Mucosa of stomach (tissue), 1 donor: ENCODE data around the gene TRDMT1.
A peak's percentile ranks its signal among the peaks of the same experiment; 100 is the strongest.

Source experiments
- H3K27me3 ChIP-seq: one replicate; pipeline ENCODE4 v1.7.0; 2013; ENCODE audit warnings: mild to moderate bottlenecking, low read length; ENCODE audit not compliant: control insufficient read depth, insufficient read depth
- H3K36me3 ChIP-seq: one replicate; pipeline ENCODE4 v1.7.0; 2013; ENCODE audit warnings: low read length; ENCODE audit not compliant: control insufficient read depth, insufficient read depth
- H3K4me1 ChIP-seq: one replicate; pipeline ENCODE4 v1.7.0; 2013; ENCODE audit warnings: mild to moderate bottlenecking, low read length; ENCODE audit not compliant: control insufficient read depth, insufficient read depth
- H3K4me3 ChIP-seq: one replicate; pipeline ENCODE4 v1.7.0; 2013; ENCODE audit warnings: low read length
- H3K9ac ChIP-seq: one replicate; pipeline ENCODE4 v1.7.0; 2013; ENCODE audit warnings: mild to moderate bottlenecking, low read length, moderate library complexity
- H3K9me3 ChIP-seq: one replicate; pipeline ENCODE4 v1.7.0; 2013; ENCODE audit warnings: mild to moderate bottlenecking, low read length, moderate library complexity; ENCODE audit not compliant: control insufficient read depth
- donor health status: Pancreatic carcinoma.

The TRDMT1 gene

GRCh38 chr10:17228091-17229015 is 26.9 kb upstream of the TRDMT1 start, which contains the start of gene VIM:
TSS of gene VIM (plus strand) at chr10:17228241. CDS start at chr10:17229423, 1,182 bp downstream.
- no peak within 1 kb of the TSS for H3K4me3 ChIP-seq
- peak within 1 kb of the TSS; percentile 77 for H3K9ac ChIP-seq
- peaks cover 24% of the 10 kb centered on the region for H3K4me1 ChIP-seq
- H3K9me3 ChIP-seq: no peaks in the 10 kb centered on the region
- H3K27me3 ChIP-seq: peaks cover 48% of the 10 kb centered on the region
- H3K36me3 ChIP-seq: peaks cover 6% of the 10 kb centered on the region

DNA sequence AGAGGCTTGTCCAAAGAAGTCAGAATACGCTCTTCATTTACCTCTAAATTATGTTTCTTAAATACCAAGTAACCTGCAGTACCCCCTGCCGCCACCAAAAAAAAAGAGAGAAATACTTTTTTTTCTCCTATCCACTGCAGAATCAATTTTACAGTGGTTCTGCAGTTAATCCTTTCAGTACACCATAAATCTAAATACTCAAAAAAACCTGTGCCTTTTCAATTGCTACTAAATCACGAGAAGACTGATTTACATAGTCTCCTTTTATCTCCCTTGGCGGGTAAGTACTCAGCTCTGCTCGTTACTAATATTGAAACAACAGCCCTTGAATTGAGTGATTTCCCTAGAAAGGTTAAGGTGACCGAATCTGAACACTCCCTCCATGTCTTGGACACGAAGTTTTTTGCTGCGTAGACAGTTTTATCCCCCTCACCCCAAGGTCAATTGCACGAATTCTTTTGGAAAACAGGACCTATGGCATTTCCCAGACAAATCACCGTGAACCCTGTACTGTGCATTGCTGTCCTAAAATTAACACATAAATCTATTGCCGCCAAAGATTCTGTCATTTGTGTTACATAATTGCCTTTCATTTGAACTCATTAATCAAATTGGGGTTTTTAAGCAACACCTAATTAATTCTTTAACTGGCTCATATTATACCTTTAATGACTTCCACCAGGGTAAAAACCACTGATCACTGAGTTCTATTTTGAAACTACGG is 26.1 kb upstream of the TRDMT1 start:
- peaks cover 24% of the 10 kb centered on the region for H3K4me1 ChIP-seq

DNA sequence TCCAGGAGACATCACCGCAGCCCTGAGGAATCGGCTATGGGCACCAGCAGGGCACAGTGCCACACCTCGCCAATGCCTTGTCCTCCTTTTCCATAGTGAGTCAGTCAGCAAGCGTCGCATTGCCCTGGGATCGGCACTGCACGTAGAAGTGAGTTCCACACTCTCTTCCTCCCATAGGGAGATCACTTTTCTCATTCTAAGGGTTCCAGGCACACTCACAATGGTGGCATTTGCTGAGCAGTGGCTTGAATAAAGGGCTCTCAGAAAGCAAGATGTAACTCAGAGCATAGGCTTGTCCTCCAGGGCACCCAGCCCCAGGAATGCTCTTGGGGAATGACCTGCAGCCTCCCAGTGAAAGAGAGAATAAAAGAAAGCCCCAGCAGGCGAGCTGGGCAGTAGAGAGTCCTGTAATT is 25.4 kb upstream of the TRDMT1 start:
- peaks cover 42% of the 10 kb centered on the region for H3K27me3 ChIP-seq
- H3K9ac ChIP-seq: no peak overlapping the region
- peaks cover 24% of the 10 kb centered on the region for H3K4me1 ChIP-seq
- H3K4me3 ChIP-seq: no peak overlapping the region
- H3K9me3 ChIP-seq: no peaks in the 10 kb centered on the region
- peaks cover 2% of the 10 kb centered on the region for H3K36me3 ChIP-seq

More for the DNA sequence above, 26.1 kb upstream of the TRDMT1 start:
- H3K9ac ChIP-seq: peak overlapping the region; percentile 69
- H3K27me3 ChIP-seq: peaks cover 48% of the 10 kb centered on the region
- H3K9me3 ChIP-seq: no peaks in the 10 kb centered on the region
- peaks cover 6% of the 10 kb centered on the region for H3K36me3 ChIP-seq
- no peak overlapping the region for H3K4me3 ChIP-seq

DNA sequence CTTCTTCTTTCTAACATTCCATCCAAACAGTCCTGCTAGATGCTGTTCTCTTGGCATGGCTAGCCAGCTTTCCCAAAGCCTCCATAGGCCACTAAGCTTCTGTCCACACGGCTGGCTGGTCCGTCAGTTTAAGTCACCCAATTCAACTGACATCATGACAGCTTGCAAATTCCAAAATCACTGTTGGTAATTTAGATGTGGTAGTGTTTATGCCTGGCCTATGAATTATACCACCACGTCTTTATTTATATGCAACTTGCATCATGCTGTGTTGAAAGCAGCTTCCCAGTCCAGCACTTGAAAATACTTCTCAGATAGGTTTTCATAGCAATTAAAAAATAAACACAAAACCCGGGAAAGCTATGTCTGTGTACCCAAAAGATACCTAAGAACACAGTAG is 24.3 kb upstream of the TRDMT1 start:
- peaks cover 24% of the 10 kb centered on the region for H3K4me1 ChIP-seq

GRCh38 chr10:17222329-17222728 is 20.9 kb upstream of the TRDMT1 start:
- H3K27me3 ChIP-seq: peaks cover 11% of the 10 kb centered on the region
- no peak overlapping the region for H3K9ac ChIP-seq
- no peaks in the 10 kb centered on the region for H3K36me3 ChIP-seq
- peaks cover 5% of the 10 kb centered on the region for H3K4me1 ChIP-seq
- H3K9me3 ChIP-seq: no peaks in the 10 kb centered on the region
- no peak overlapping the region for H3K4me3 ChIP-seq

More for the DNA sequence above, 24.3 kb upstream of the TRDMT1 start:
- H3K9me3 ChIP-seq: no peaks in the 10 kb centered on the region
- H3K36me3 ChIP-seq: no peaks in the 10 kb centered on the region
- peaks cover 39% of the 10 kb centered on the region for H3K27me3 ChIP-seq
- no peak overlapping the region for H3K9ac ChIP-seq
- H3K4me3 ChIP-seq: no peak overlapping the region

DNA sequence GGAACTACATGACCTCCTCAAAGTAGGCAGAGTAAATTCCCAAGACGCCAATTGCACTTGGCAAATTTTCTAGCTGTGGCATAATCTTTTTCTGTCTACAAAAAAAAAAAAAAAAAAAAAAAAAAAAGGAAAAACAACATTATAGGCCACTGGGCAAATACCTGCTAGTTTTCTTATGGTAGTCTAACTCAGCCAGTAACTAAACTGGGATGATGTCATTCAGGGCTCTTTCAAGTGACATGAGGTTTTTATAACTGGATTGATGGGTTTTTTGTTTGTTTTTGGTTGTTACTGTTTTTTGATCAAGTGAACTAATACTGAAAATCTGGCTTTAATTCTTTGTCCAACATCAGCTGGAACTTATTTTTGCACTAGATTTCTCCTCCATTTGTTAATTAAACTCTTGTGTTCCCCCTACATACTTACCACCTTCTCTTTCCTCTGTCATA is 19.2 kb upstream of the TRDMT1 start:
- H3K36me3 ChIP-seq: no peaks in the 10 kb centered on the region
- H3K9ac ChIP-seq: no peak overlapping the region
- H3K27me3 ChIP-seq: no peaks in the 10 kb centered on the region
- H3K9me3 ChIP-seq: no peaks in the 10 kb centered on the region
- H3K4me3 ChIP-seq: no peak overlapping the region
- H3K4me1 ChIP-seq: no peaks in the 10 kb centered on the region

DNA sequence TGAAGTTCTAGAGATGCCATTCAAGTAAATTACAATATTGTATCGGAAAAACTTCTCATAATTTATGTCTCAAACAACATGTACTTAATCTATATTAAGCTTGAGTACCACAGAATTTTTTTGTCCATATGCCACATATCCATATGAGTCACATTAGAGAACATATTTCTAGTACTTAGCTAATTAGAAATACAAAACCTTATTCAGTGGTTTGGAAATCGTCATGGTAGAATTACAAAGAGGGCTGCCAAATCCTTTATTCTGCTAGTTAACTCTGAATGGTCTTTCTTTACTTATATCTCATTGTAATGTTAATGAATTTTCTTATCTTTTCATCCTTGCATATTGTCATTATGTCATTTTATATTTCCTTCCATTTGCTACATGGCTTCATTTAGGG is 17.6 kb upstream of the TRDMT1 start:
- H3K9me3 ChIP-seq: no peaks in the 10 kb centered on the region
- no peak overlapping the region for H3K4me3 ChIP-seq
- H3K4me1 ChIP-seq: no peaks in the 10 kb centered on the region
- no peaks in the 10 kb centered on the region for H3K27me3 ChIP-seq
- H3K9ac ChIP-seq: no peak overlapping the region
- H3K36me3 ChIP-seq: no peaks in the 10 kb centered on the region

DNA sequence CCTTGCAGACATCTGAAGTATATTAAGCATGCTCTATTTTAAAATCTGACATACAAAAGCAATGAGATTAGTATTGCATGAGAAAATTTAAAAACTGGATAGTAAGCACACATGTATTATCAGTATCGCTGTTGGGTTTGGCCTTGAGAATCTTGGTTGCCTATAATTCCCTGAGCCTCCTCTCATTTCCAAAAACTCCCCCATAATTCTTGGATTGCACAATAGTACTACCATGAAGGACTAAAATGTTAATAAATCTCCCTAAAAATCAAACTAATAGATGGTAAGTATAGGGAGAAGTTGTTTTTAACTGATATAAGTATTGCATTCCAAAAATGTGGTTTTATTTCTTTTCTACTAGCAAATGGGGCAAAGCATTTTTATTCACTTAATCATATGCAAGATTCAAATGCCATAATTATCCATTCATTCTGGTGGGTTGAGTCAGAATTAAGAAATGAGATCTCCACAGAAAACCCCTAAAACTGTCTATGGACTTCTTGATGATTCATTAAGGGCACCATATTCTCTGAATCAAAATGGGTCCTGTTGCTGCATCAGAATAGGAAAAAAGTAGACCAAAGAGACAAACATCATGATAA is 16.3 kb upstream of the TRDMT1 start:
- no peaks in the 10 kb centered on the region for H3K9me3 ChIP-seq
- no peak overlapping the region for H3K9ac ChIP-seq
- no peak overlapping the region for H3K4me3 ChIP-seq
- no peaks in the 10 kb centered on the region for H3K4me1 ChIP-seq
- H3K36me3 ChIP-seq: no peaks in the 10 kb centered on the region
- no peaks in the 10 kb centered on the region for H3K27me3 ChIP-seq

DNA sequence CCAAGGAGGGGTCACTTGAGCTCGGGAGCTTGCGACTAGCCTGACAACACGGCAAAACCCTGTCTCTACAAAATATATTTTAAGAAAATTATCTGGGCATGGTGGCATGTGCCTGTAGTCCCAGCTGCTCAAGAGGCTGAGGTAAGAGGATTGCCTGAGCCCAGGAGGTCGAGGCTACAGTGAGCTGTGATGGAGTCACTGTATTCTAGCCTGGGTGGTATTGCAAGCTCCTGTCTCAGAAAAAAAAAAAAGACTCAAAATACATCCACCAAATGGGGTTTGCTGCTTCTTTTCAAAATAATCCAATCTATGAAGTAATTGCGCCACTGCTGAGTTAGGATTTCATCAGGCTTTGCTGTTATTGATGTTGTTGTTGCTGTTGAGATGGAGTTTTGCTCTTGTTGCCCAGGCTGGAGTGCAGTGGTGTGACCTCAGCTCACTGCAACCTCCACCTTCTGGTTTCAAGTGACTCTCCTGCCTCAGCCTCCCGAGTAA is 15.5 kb upstream of the TRDMT1 start:
- no peak overlapping the region for H3K4me3 ChIP-seq
- no peaks in the 10 kb centered on the region for H3K27me3 ChIP-seq
- no peak overlapping the region for H3K9ac ChIP-seq
- H3K4me1 ChIP-seq: no peaks in the 10 kb centered on the region
- H3K36me3 ChIP-seq: no peaks in the 10 kb centered on the region
- no peaks in the 10 kb centered on the region for H3K9me3 ChIP-seq

- Histone ChIP-seq H3K4me3 (no peak overlapping the region), H3K9me3 (no peaks in the 10 kb centered on the region), H3K9ac (no peak overlapping the region), H3K4me1 (no peaks in the 10 kb centered on the region), H3K36me3 (no peaks in the 10 kb centered on the region), H3K27me3 (no peaks in the 10 kb centered on the region)
These were observed 14.9 kb upstream of the TRDMT1 start for GRCh38 chr10:17216217-17216900.

DNA sequence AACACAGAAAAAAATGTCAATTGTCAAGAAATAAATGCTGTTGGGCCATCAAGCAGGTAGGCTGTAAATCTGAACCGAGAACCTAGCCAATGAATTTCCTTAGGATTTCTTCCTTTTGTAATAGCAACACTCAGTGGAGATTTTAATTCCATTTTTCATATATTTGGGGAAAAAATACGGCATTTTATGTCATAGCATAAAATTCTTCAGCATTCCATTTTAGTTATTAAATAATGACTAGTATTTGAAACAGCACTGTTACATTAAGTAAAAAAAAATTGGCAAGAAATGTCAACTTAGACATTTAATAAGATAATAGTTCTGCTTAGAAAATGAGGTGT is 14.3 kb upstream of the TRDMT1 start:
- Histone ChIP-seq H3K9ac (no peak overlapping the region), H3K27me3 (no peaks in the 10 kb centered on the region), H3K36me3 (no peaks in the 10 kb centered on the region), H3K4me1 (no peaks in the 10 kb centered on the region), H3K9me3 (no peaks in the 10 kb centered on the region), H3K4me3 (no peak overlapping the region)
